SK-N-SH (cell line): Measurements from ENCODE around the gene ISCA2.

Experiments used
- CTCF ChIP-seq: fragments of 200-600 bp; sonication (generic); IDR thresholded peaks from 2 replicates; pipeline ENCODE4 v1.6.1; 2017; ENCODE audit warnings: antibody characterized with exemption, mild to moderate bottlenecking, moderate library complexity
- ELF1 ChIP-seq: IDR thresholded peaks from 2 replicates; pipeline ENCODE4 v1.4.0; 2012
- EP300 ChIP-seq, 2 experiments: IDR thresholded peaks; 2 replicates each; pipeline versions ENCODE4 v1.4.0 to v1.6.1; 2012; ENCODE audit warnings: borderline replicate concordance in 1 of 2, low read depth in 1 of 2, low read length in 1 of 2
- NFIC ChIP-seq: IDR thresholded peaks from 2 replicates; pipeline ENCODE4 v1.4.0; 2012; ENCODE audit warnings: borderline replicate concordance
- POLR2AphosphoS5 ChIP-seq: IDR thresholded peaks from 2 replicates; pipeline ENCODE4 v1.6.1; 2012; ENCODE audit warnings: low read depth, low read length
- TAF1 ChIP-seq: IDR thresholded peaks from 2 replicates; pipeline ENCODE4 v1.6.1; 2012; ENCODE audit warnings: low read depth, mild to moderate bottlenecking, low read length, moderate library complexity, borderline replicate concordance
- TEAD4 ChIP-seq: IDR thresholded peaks from 2 replicates; pipeline ENCODE4 v1.4.0; 2012; ENCODE audit warnings: mild to moderate bottlenecking, borderline replicate concordance; ENCODE audit not compliant: insufficient read depth
- USF2 ChIP-seq: fragments of 150-350 bp; IDR thresholded peaks from 2 replicates; pipeline ENCODE4 v1.6.1; 2017; ENCODE audit warnings: antibody characterized with exemption, low read length, low read depth, borderline replicate concordance
- YY1 ChIP-seq: IDR thresholded peaks from 2 replicates; pipeline ENCODE4 v1.4.0; 2012; ENCODE audit warnings: low read depth, mild to moderate bottlenecking
- ZBTB33 ChIP-seq: IDR thresholded peaks from 2 replicates; pipeline ENCODE4 v1.4.0; 2012; ENCODE audit warnings: low read depth, borderline replicate concordance

GRCh38 chr14:74543771-74544438, 50.3 kb downstream of the ISCA2 start:
- TF ChIP-seq YY1 (no peak), CTCF (no peak), USF2 (no peak), EP300 (IDR thresholded peaks at IDR 0.05; ENCODE audit: borderline replicate concordance in 1 of 2, low read depth in 1 of 2, low read length in 1 of 2) (no peak), NFIC (no peak), POLR2AphosphoS5 (no peak), TAF1 (no peak), ELF1 (no peak), ZBTB33 (no peak), TEAD4 (no peak)
